Measurements from ENCODE around the gene FBXO30.

DNA sequence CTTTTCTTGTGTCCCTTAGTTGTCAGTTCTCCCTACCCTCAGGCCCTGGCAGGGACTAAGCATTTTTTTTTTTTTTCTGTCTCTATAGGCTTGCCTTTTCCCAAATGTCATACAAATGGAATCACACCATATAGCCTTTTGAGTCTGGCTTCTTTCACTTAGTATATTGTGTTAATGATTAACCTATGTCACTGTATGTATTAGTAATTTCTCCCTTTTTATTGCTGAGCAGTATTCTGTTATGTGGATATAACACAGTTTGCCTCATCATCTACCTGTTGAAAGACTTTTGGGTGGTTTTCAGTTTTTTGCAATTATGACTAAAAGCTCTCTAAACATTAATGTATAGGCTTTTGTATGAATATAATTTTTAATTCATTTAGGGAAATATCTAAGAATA lies 16.0 kb upstream of the FBXO30 start:
- TF ChIP-seq EZH2 (IDR thresholded peaks at IDR 0.05) = no peak
- no peak for TF ChIP-seq POLR2AphosphoS5 (IDR thresholded peaks at IDR 0.05; ENCODE audit: borderline replicate concordance, low read depth, low read length)

Data from SK-N-MC (cell line).